HG02759 (cell line): ENCODE measurements around the gene ZDHHC23.

ENCODE experiments used
- ATAC-seq: cut with Tn5 transposase; IDR thresholded peaks from one replicate; pipeline ENCODE4 v1.9.1; 2021; ENCODE audit warnings: mild to moderate bottlenecking, moderate library complexity; ENCODE audit not compliant: unreplicated experiment

The ZDHHC23 gene

GRCh38 chr3:113947372-113948014, at the start of gene ZDHHC23:
Gene ZDHHC23 (plus strand): TSS chr3:113948013. CDS start chr3:113948803, 790 bp downstream.
- ATAC-seq: peak; percentile 82

GRCh38 chr3:113898892-113899291, 48.9 kb upstream of the ZDHHC23 start:
- ATAC-seq: no peak

GRCh38 chr3:113906568-113907140, 41.2 kb upstream of the ZDHHC23 start:
- ATAC-seq: no peak

- ATAC-seq: no peak
Observed at GRCh38 chr3:113908133-113908532, 39.7 kb upstream of the ZDHHC23 start.

- no peak for ATAC-seq
Observed at GRCh38 chr3:113910966-113911365, 36.8 kb upstream of the ZDHHC23 start.

GRCh38 chr3:113912552-113913236, 35.1 kb upstream of the ZDHHC23 start:
- peak; percentile 92 for ATAC-seq

GRCh38 chr3:113914646-113915045, 33.2 kb upstream of the ZDHHC23 start:
- no peak for ATAC-seq

GRCh38 chr3:113927556-113927955, 20.3 kb upstream of the ZDHHC23 start:
- ATAC-seq: no peak

GRCh38 chr3:113946831-113947230, 982 bp upstream of the ZDHHC23 start:
- no peak for ATAC-seq

- peak; percentile 58 for ATAC-seq
Observed at GRCh38 chr3:113948015-113948917, 453 bp downstream of the ZDHHC23 start.

- ATAC-seq: no peak
Observed at GRCh38 chr3:113952921-113953320, 5.1 kb downstream of the ZDHHC23 start.

GRCh38 chr3:113953677-113954076, 5.9 kb downstream of the ZDHHC23 start:
- ATAC-seq: no peak

- no peak for ATAC-seq
Observed at GRCh38 chr3:113954091-113954685, 6.4 kb downstream of the ZDHHC23 start.

- ATAC-seq: no peak
Observed at GRCh38 chr3:113963879-113964278, 16.1 kb downstream of the ZDHHC23 start.

GRCh38 chr3:113966172-113966571, 18.4 kb downstream of the ZDHHC23 start:
- no peak for ATAC-seq

- no peak for ATAC-seq
Observed at GRCh38 chr3:113968986-113969385, 21.2 kb downstream of the ZDHHC23 start.

- ATAC-seq: no peak
Observed at GRCh38 chr3:113977822-113978221, 30.0 kb downstream of the ZDHHC23 start.

GRCh38 chr3:113979916-113980315, 32.1 kb downstream of the ZDHHC23 start:
- no peak for ATAC-seq

- no peak for ATAC-seq
Observed at GRCh38 chr3:113981803-113982202, 34.0 kb downstream of the ZDHHC23 start.

- ATAC-seq: no peak
Observed at GRCh38 chr3:113983544-113983943, 35.7 kb downstream of the ZDHHC23 start.

- ATAC-seq: peak; percentile 59
Observed at GRCh38 chr3:113985541-113985940, 37.7 kb downstream of the ZDHHC23 start.
